OCI-LY1 (cell line): Measurements from ENCODE around the gene PTPRM.

Experiments used
- H2AFZ ChIP-seq: fragments of 200-600 bp; sonication (generic), shearing (Covaris generic); 2 replicates; pipeline ENCODE4 v1.6.0; 2014; ENCODE audit warnings: antibody characterized with exemption, mild to moderate bottlenecking, low read length
- H3F3A ChIP-seq: fragments of 200-600 bp; sonication (generic), shearing (Covaris generic); 2 replicates; pipeline ENCODE4 v1.6.0; 2014; ENCODE audit warnings: mild to moderate bottlenecking, antibody characterized with exemption, low read length, moderate library complexity; ENCODE audit not compliant: insufficient read depth
- H3K27ac ChIP-seq: fragments of 200-600 bp; sonication (generic); 2 replicates; pipeline ENCODE4 v1.5.1; 2014; ENCODE audit warnings: low read length, mixed run types, mild to moderate bottlenecking, low read depth; ENCODE audit not compliant: poor library complexity, severe bottlenecking
- H3K27me3 ChIP-seq: fragments of 200-600 bp; sonication (generic); 2 replicates; pipeline ENCODE4 v1.6.0; 2014; ENCODE audit warnings: antibody characterized with exemption, mild to moderate bottlenecking, low read length, moderate library complexity; ENCODE audit not compliant: insufficient read depth
- H3K36me3 ChIP-seq: fragments of 200-600 bp; sonication (generic); 2 replicates; pipeline ENCODE4 v1.6.1; 2014; ENCODE audit warnings: mild to moderate bottlenecking, antibody characterized with exemption, low read length, moderate library complexity, mixed read lengths; ENCODE audit not compliant: insufficient read depth
- H3K4me1 ChIP-seq: fragments of 200-600 bp; sonication (generic); 2 replicates; pipeline ENCODE4 v1.5.1; 2014; ENCODE audit warnings: mild to moderate bottlenecking, low read length, moderate library complexity; ENCODE audit not compliant: insufficient read depth, severe bottlenecking
- H3K4me2 ChIP-seq: fragments of 200-600 bp; sonication (generic), shearing (Covaris generic); 2 replicates; pipeline ENCODE4 v1.6.1; 2014; ENCODE audit warnings: low read length
- H3K4me3 ChIP-seq: fragments of 200-600 bp; sonication (generic); 2 replicates; pipeline ENCODE4 v1.5.1; 2014; ENCODE audit warnings: low read length, low read depth, mild to moderate bottlenecking, mixed read lengths; ENCODE audit not compliant: poor library complexity, severe bottlenecking
- H3K79me2 ChIP-seq: fragments of 200-600 bp; shearing (Covaris generic); 2 replicates; pipeline ENCODE4 v1.6.1; 2016; ENCODE audit warnings: mixed run types, low read length, mixed read lengths; ENCODE audit not compliant: insufficient read depth
- H3K9ac ChIP-seq: fragments of 200-600 bp; sonication (generic), shearing (Covaris generic); 2 replicates; pipeline ENCODE4 v1.6.1; 2014; ENCODE audit warnings: mild to moderate bottlenecking, low read length, mixed read lengths
- H3K9me2 ChIP-seq: fragments of 200-600 bp; sonication (generic), shearing (Covaris generic); 2 replicates; pipeline ENCODE4 v1.6.1; 2014; ENCODE audit warnings: low read depth, mild to moderate bottlenecking, low read length, mixed read lengths
- H3K9me3 ChIP-seq: fragments of 200-600 bp; shearing (Covaris generic); 2 replicates; pipeline ENCODE4 v1.6.1; 2014; ENCODE audit warnings: low read length, mixed read lengths
- H4K20me1 ChIP-seq: fragments of 200-600 bp; sonication (generic), shearing (Covaris generic); 2 replicates; pipeline ENCODE4 v1.6.0; 2016; ENCODE audit warnings: mild to moderate bottlenecking, low read length; ENCODE audit not compliant: insufficient read depth
- CTCF ChIP-seq: fragments of 200-600 bp; sonication (generic), shearing (Covaris generic); IDR thresholded peaks from 2 replicates; pipeline ENCODE4 v1.5.1; 2017; ENCODE audit warnings: mild to moderate bottlenecking, antibody characterized with exemption, low read length, moderate library complexity, mixed read lengths
- EZH2 ChIP-seq: fragments of 200-600 bp; sonication (generic), shearing (Covaris generic); IDR thresholded peaks from 2 replicates; pipeline ENCODE4 v1.8.0; 2017; ENCODE audit warnings: borderline replicate concordance, mixed run types, mild to moderate bottlenecking, antibody characterized with exemption, low read length, moderate library complexity, mixed read lengths

Gene PTPRM

GRCh38 chr18:7742224-7742623 is 175.1 kb downstream of the PTPRM start:
- Histone ChIP-seq H2AFZ (no peak overlapping the region), H3K4me2 (no peak overlapping the region), H4K20me1 (no peaks in the 10 kb centered on the region; the same call in 1 of the 2 replicates), H3K36me3 (no peaks in the 10 kb centered on the region), H3K4me3 (no peak overlapping the region), H3K27me3 (no peaks in the 10 kb centered on the region; the same call in 1 of the 2 replicates), H3K9me2 (0 out of 2 replicates have a peak, but pooled peaks cover 5% of the 10 kb centered on the region), H3K79me2 (no peaks in the 10 kb centered on the region), H3K4me1 (no peaks in the 10 kb centered on the region), H3K9me3 (no peaks in the 10 kb centered on the region), H3K27ac (no peak overlapping the region), H3K9ac (no peak overlapping the region), H3F3A (no peaks in the 10 kb centered on the region)
- TF ChIP-seq CTCF: no peak
- no peak for TF ChIP-seq EZH2

- no peaks in the 10 kb centered on the region; the same call in 1 of the 2 replicates for H4K20me1 ChIP-seq
- 0 out of 2 replicates have a peak, but pooled peaks cover 5% of the 10 kb centered on the region for H3K9me2 ChIP-seq
- H3K79me2 ChIP-seq: no peaks in the 10 kb centered on the region
- no peak overlapping the region for H3K4me2 ChIP-seq
- no peak overlapping the region for H3K4me3 ChIP-seq
- H3K9ac ChIP-seq: no peak overlapping the region
- no peaks in the 10 kb centered on the region for H3K9me3 ChIP-seq
- no peak for TF ChIP-seq CTCF
- no peak for TF ChIP-seq EZH2
- no peak overlapping the region for H2AFZ ChIP-seq
- H3F3A ChIP-seq: no peaks in the 10 kb centered on the region
- H3K36me3 ChIP-seq: no peaks in the 10 kb centered on the region
- no peak overlapping the region for H3K27ac ChIP-seq
- no peaks in the 10 kb centered on the region for H3K4me1 ChIP-seq
- no peaks in the 10 kb centered on the region; the same call in 1 of the 2 replicates for H3K27me3 ChIP-seq
Measured at GRCh38 chr18:7743256-7743655, 176.1 kb downstream of the PTPRM start.

- Histone ChIP-seq H3K9me2 (0 out of 2 replicates have a peak, but pooled peaks cover 5% of the 10 kb centered on the region), H3K36me3 (no peaks in the 10 kb centered on the region), H3K4me3 (no peak overlapping the region), H3K4me1 (no peaks in the 10 kb centered on the region), H3K79me2 (no peaks in the 10 kb centered on the region), H3K27me3 (no peaks in the 10 kb centered on the region; the same call in 1 of the 2 replicates), H3K9me3 (no peaks in the 10 kb centered on the region), H3K4me2 (no peak overlapping the region), H2AFZ (no peak overlapping the region), H4K20me1 (no peaks in the 10 kb centered on the region; the same call in 1 of the 2 replicates), H3F3A (no peaks in the 10 kb centered on the region), H3K27ac (no peak overlapping the region), H3K9ac (no peak overlapping the region)
- TF ChIP-seq EZH2 (no peak), CTCF (no peak)
Measured at GRCh38 chr18:7746106-7746505, 179.0 kb downstream of the PTPRM start.
